HG02973 (cell line): ENCODE results near the gene OSBPL5.
"Not testable (repeated sequence)": the region's sequence is repeated elsewhere in the genome, so short reads cannot be mapped to it uniquely, and the experiment has no call there.

Experiments
- ATAC-seq: cut with Tn5 transposase; IDR thresholded peaks from one replicate; pipeline ENCODE4 v1.9.1; 2021; ENCODE audit warnings: moderate library complexity; ENCODE audit not compliant: unreplicated experiment

OSBPL5 gene

DNA sequence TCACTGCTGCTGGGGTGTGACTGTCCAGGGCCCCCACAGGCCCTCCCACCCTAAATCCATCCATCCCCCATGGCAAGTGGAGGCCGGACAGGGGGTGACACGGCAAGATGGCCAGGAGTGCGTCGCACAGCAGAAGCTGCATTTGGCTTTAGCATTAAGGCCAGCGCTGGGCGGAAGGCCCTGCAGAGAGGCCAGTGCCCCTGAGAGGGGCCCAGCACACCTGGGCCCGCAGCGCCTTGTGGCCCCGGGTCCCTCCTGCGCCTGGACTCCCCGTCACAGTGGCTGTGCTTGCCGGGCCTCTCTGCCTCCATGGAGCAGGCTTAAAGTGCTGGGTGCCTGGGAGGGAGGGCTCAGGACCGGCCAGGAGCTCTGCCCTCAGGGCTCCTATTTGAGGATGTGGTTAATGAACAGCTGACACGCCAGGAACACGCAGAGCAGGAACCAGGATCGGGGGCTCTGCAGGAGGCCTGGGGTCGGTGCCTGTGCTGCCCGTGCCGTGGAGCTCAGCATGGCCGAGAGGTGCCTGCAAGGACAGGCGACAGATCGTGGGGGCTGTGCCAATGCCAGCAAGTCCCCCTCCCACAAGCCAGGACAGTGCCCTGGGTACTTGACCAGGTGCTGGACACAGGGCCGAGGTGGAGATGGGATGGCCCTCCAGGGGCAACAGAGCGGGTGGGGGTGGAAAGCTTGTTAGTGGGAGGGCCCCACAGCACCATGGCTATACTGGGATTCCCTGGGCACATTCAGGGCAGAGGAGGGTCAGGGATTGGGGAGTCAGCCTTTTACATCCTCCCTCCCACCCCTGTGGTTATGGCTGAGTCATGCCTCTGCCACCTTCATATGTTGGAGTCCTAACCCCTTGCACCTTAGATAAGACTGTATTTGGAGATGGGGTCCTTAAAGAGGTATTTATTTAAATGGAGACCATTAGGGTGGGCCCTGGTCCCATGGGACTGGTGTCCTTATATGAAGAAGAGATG lies 77.0 kb downstream of the OSBPL5 start:
- no peak for ATAC-seq

DNA sequence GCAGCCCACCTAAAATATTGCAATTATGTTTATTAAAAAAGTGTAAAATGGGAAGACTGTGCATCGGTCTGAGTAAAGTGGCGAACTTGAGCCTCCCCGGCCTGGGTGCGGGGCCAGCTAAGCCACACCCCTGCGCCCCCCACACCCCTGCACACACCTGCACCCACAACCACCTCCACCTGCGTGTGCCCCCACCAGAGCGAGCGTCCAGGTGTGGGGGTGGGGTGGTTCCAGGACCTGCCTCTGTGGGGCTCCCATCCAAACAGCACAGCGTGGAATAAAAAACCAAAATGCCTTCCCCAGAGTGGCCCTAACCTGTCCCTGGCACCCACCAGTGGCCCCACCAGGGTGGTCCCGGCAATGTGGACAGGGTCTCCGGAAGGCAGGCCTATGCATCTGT lies 77.7 kb downstream of the OSBPL5 start:
- ATAC-seq: no peak

- no peak for ATAC-seq
These were observed 78.4 kb downstream of the OSBPL5 start for GRCh38 chr11:3086671-3087150.

DNA sequence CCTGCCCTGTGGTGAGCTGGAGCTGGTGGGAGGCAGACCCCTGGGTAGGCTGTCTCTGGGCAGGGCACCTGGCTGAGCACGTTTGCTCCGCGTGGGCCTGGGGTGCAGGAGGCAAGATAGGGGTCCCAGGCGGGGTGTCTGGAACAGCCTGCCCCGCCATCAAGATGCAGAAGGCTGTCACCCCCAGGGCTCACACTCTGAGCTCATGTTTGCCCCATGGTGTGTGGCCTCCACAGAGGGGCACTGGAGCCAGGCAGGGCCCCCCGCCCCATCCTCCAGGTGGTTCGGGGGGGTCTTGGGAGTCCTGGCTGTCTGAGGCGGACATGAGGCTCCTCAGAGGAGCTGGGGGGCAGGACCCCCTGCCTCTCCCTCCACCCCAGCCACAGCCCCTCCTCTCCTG lies 79.0 kb downstream of the OSBPL5 start:
- no peak for ATAC-seq

- ATAC-seq: no peak
These were observed 80.1 kb downstream of the OSBPL5 start for GRCh38 chr11:3085052-3085451.

GRCh38 chr11:3083321-3083720 lies 81.8 kb downstream of the OSBPL5 start:
- no peak for ATAC-seq

DNA sequence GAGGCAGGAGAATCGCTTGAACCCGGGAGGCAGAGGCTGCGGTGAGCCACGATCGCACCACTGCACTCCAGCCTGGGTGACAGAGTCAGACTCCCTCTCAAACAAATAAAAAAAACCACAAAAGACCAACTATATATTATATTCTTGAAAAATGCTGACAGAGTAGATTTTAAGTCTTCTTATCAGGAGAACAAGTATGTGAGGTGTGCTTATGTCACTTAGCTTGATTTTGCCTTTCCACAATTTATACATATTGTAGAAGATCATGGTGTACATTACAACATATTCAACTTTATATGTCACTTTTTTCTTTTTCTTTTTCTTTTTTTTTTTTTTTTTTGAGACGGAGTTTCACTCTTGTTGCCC lies 83.7 kb downstream of the OSBPL5 start:
- ATAC-seq: no peak

- no peak for ATAC-seq
These were observed 84.3 kb downstream of the OSBPL5 start for GRCh38 chr11:3080733-3081385.

DNA sequence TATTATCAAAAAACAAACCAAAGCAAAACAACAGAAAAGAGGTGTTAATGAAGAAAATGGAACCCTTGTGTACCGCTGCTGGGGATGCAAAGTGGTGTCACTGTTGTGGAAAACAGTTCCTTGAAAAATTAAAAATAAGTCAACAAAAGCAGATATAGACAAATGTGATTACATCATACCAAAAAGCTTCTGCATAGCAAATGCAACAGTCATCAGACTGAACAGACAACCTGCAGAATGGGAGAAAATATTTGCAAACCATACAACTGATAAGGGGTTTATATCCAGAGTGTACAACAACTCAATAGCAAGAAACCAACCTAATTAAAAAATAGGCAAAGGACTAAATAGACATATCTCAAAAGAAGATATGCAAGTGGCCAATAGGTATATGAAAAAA lies 85.0 kb downstream of the OSBPL5 start:
- ATAC-seq: no peak

DNA sequence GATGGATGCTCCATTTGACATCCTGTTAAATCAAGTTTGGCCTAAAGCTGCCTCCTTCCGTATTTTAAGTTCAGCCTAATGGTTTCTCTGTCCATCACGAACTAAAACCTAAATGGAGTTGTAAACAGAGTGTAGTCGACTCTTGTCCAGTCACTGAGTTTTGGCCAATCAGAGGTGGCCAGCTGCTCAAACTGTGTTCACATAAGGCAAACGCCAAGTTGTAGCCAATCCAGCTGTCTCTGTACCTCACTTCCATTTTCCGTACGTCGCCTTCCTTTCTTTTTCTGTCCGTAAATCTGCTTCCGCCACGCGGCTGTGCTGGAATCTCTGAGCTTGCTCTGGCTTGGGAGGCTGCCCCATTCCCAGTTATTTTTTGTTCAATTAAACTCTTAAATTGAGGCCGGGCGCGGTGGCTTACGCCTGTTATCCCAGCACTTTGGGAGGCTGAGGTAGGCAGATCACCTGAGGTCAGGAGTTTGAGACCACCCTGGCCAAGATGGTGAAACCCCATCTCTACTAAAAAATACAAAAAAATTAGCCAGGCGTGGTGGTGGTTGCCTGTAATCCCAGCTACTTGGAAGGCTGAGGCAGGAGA lies 87.2 kb downstream of the OSBPL5 start:
- no peak for ATAC-seq

DNA sequence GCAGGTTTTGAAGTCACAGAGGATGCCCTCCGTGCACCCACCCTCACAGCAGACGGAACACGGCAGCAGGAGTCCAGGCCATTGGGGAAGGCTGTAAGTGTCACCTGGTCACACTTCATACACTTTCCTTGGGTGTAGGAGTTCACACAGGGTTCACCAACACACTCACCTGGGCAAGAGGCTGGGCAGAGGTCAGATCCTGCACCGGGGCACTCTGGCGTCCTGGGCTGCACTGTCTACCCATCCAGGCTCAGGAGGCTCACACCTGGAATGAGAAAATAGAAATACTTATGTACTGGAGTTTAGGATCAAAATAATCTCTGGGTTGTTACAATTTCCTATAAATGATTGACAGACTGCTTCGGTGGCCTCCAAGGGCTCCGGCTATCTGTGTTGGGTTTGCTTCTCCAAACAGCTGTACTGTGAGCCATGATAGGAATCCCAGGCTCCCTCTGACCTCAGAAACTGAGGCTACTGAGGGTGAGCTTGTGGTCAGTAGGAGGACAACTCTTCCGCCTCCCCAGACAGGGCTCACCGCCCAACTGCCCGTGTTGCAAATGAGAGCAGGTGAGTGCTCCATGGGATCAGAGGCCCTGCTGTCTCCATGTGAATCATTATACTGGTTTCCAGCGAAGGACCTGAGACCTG lies 87.8 kb downstream of the OSBPL5 start:
- ATAC-seq: no peak

DNA sequence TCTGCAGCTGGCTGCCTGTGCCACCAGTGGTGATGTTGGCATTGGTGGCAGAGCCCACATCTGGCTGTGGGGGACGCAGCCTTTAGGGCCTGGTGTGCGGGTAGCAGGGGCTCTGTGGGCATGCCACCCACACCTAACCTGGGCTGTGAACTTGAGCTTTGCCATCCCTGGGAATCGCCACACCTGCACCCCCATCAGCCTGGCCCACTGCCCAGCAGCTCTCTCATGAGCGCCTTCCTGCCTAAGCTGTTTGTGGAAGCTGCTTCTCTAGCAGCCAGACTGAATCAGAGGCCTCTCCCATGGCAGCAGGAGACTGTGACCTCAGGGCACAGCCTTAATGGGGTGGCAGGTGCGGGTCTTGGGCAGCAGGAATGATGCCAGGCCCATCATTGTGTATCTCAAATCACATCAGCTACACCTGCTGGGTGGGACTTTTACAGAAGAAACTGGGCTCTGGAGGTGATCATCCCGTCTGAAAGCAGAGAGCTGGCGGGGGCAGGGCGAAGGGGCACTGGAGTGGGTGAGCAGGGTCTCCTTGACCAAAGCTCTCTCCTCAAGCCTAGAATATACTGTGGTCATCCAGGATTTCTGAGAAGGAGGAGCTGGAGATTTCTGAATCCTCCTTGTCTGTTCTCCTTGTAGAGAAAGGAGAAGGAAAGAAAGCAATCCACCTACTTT lies 90.1 kb downstream of the OSBPL5 start:
- no peak for ATAC-seq

GRCh38 chr11:3073029-3073435 lies 92.1 kb downstream of the OSBPL5 start:
- no peak for ATAC-seq

DNA sequence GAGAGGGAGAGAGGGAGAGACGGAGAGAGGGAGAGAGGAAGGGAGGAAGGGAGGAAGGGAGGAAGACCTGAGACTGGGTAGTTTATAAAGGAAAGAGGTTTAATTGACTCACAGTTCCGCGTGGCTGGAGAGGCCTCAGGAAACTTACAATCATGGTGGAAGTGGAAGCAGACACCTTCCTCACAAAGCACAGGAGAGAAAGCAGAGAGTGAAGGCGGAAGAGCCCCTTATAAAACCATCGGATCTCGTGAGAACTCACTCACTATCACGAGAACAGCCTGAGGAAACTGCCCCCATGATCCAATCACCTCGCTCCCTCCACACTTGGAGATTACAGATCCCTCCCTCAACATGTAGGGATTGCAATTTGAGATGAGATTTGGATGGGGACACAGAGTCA lies 95.7 kb downstream of the OSBPL5 start:
- no peak for ATAC-seq

- ATAC-seq: not testable (repeated sequence)
These were observed 98.8 kb downstream of the OSBPL5 start for GRCh38 chr11:3066308-3066707.

- ATAC-seq: not testable (repeated sequence)
These were observed 100.4 kb downstream of the OSBPL5 start for GRCh38 chr11:3064709-3065108.

DNA sequence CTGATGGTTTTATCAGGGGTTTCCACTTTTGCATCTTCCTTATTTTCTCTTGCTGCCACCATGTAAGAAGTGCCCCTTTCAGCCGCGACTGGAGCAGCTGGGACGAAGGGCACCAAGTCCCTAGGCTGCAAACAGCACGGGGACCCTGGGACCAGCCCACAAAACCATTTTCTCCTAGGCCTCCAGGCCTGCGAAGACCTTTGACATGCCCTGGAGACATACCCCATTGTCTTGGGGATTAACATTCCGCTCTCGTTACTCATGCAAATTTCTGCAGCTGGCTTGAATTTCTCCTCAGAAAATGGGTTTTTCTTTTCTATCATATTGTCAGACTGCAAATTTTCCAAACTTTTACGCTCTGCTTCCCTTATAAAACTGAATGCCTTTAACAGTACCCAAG lies 101.2 kb downstream of the OSBPL5 start:
- not testable (repeated sequence) for ATAC-seq

DNA sequence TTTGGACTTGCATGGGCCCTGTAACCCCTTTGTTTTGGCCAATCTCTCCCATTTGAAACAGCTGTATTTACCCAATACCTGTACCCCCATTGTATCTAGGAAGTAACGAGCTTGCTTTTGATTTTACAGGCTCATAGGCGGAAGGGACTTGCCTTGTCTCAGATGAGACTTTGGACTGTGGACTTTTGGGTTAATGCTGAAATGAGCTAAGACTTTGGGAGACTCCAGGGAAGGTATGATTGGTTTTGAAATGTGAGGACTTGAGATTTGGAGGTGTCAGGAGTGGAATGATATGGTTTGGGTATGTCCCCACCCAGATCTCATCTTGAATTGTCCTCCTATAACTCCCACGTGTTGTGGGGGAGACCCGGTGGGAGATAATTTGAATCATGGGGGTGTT lies 101.7 kb downstream of the OSBPL5 start:
- not testable (repeated sequence) for ATAC-seq

GRCh38 chr11:3060436-3061025 lies 104.6 kb downstream of the OSBPL5 start:
- ATAC-seq: no peak
